Caco-2 (cell line): ENCODE measurements around the gene CFAP92. TPM values are rescaled to one million over a fixed set of nuclear protein-coding genes. Genes with fewer than 3 reads are reported as not detected.

Source experiments
- BruUV-seq: library from RNA; stranded (reverse); fragments of 400-500 nt; replicated peaks from 2 replicates; lab custom pipeline; 2021; lab: Mats Ljungman, UMichigan
- CTCF ChIA-PET: fragments of 300-600 bp; sonication (Branson Sonifier 250); formaldehyde crosslinking; loops from one replicate; lab custom pipeline; 2022; ENCODE audit warnings: antibody characterized with exemption; lab: Charles Lee
- POLR2A ChIA-PET: fragments of 300-600 bp; sonication (Branson Sonifier 250); formaldehyde crosslinking; loops from one replicate; lab custom pipeline; 2022; ENCODE audit warnings: antibody characterized with exemption; lab: Charles Lee
- DNase-seq, 2 experiments: peaks; one replicate each; pipeline versions ENCODE4 v3.0.0 to v3.0.0-alpha.2; 2020 to 2022
- H3K27me3 ChIP-seq: replicated peaks from 2 replicates; pipeline ENCODE4 v1.6.0; 2011; ENCODE audit warnings: low read length; ENCODE audit not compliant: control insufficient read depth, insufficient read depth
- H3K36me3 ChIP-seq: 2 replicates; pipeline ENCODE4 v1.5.1; 2011; ENCODE audit warnings: low read length; ENCODE audit not compliant: control insufficient read depth, insufficient read depth
- H3K4me1 ChIP-seq: fragments of 250-450 bp; sonication (Bioruptor Pico); 2 replicates; pipeline ENCODE4 v1.5.1; 2020; ENCODE audit warnings: mild to moderate bottlenecking
- H3K4me3 ChIP-seq: 2 replicates; pipeline ENCODE4 v1.5.1; 2011; ENCODE audit warnings: low read depth, mild to moderate bottlenecking, control low read depth, low read length
- H3K9me3 ChIP-seq: fragments of 250-450 bp; sonication (Bioruptor Pico); 2 replicates; pipeline ENCODE4 v1.5.1; 2020; ENCODE audit warnings: mild to moderate bottlenecking, moderate library complexity
- H3K27ac Mint-ChIP-seq: one replicate; pipeline ENCODE4 v1.8.0; 2022; ENCODE audit warnings: mixed read lengths; ENCODE audit not compliant: unreplicated experiment
- H3K27me3 Mint-ChIP-seq: one replicate; pipeline ENCODE4 v1.8.0; 2022; ENCODE audit warnings: mixed read lengths; ENCODE audit not compliant: insufficient read depth, unreplicated experiment
- H3K36me3 Mint-ChIP-seq: one replicate; pipeline ENCODE4 v1.8.0; 2022; ENCODE audit warnings: mild to moderate bottlenecking, mixed read lengths; ENCODE audit not compliant: insufficient read depth, unreplicated experiment
- H3K4me1 Mint-ChIP-seq: one replicate; pipeline ENCODE4 v1.8.0; 2022; ENCODE audit warnings: low read depth, mixed read lengths; ENCODE audit not compliant: unreplicated experiment
- H3K4me3 Mint-ChIP-seq: one replicate; pipeline ENCODE4 v1.8.0; 2022; ENCODE audit warnings: mild to moderate bottlenecking, moderate library complexity, mixed read lengths; ENCODE audit not compliant: unreplicated experiment
- H3K9me3 Mint-ChIP-seq: one replicate; pipeline ENCODE4 v1.8.0; 2022; ENCODE audit warnings: mixed read lengths; ENCODE audit not compliant: unreplicated experiment
- intact Hi-C: fragments of 100-400 bp; cut with micrococcal nuclease; formaldehyde crosslinking; loops from one replicate; pipeline ENCODE4 v1.10.0; 2022; ENCODE audit not compliant: unreplicated experiment
- total RNA-seq: library from RNA; stranded (reverse); gene quantifications from 2 replicates; pipeline ENCODE4 v1.2.3, GENCODE V29; 2022
- TF ChIP-seq, protein P1 (sequence below), 2 experiments: fragments of 200-600 bp in 1 of 2; IDR thresholded peaks; 1 replicate in 1 of 2; 2 replicates in 1 of 2; pipeline versions ENCODE4 v1.5.1 to v1.8.0; 2011 to 2022; ENCODE audit warnings: antibody characterized with exemption in 1 of 2, control low read depth in 1 of 2, inconsistent platforms in 1 of 2, low read depth in 1 of 2, low read length in 1 of 2, mild to moderate bottlenecking in 1 of 2, moderate library complexity in 1 of 2; ENCODE audit not compliant: insufficient read depth in 1 of 2, severe bottlenecking in 1 of 2, unreplicated experiment in 1 of 2

Gene CFAP92
- total RNA-seq, 1 experiment from 2014 or later = 5.9 TPM

GRCh38 chr3:128965280-128965679 lies 28.6 kb downstream of the CFAP92 start:
- no peaks in the 10 kb centered on the region for H3K36me3 ChIP-seq
- Mint-ChIP-seq H3K36me3 (no peaks in the 10 kb centered on the region), H3K9me3 (no peaks in the 10 kb centered on the region), H3K27ac (no peak overlapping the region), H3K4me3 (no peak overlapping the region), H3K27me3 (peaks cover 9% of the 10 kb centered on the region), H3K4me1 (no peaks in the 10 kb centered on the region)
- ChIA-PET POLR2A (no interaction called here), CTCF (no interaction called here)
- no peaks in the 10 kb centered on the region for H3K27me3 ChIP-seq
- DNase-seq = no peak
- no peak overlapping the region for H3K4me3 ChIP-seq
- TF ChIP-seq, protein P1, sequence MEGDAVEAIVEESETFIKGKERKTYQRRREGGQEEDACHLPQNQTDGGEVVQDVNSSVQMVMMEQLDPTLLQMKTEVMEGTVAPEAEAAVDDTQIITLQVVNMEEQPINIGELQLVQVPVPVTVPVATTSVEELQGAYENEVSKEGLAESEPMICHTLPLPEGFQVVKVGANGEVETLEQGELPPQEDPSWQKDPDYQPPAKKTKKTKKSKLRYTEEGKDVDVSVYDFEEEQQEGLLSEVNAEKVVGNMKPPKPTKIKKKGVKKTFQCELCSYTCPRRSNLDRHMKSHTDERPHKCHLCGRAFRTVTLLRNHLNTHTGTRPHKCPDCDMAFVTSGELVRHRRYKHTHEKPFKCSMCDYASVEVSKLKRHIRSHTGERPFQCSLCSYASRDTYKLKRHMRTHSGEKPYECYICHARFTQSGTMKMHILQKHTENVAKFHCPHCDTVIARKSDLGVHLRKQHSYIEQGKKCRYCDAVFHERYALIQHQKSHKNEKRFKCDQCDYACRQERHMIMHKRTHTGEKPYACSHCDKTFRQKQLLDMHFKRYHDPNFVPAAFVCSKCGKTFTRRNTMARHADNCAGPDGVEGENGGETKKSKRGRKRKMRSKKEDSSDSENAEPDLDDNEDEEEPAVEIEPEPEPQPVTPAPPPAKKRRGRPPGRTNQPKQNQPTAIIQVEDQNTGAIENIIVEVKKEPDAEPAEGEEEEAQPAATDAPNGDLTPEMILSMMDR (IDR thresholded peaks at IDR 0.05; ENCODE audit: insufficient read depth in 1 of 2, low read depth in 1 of 2, low read length in 1 of 2, severe bottlenecking in 1 of 2, unreplicated experiment in 1 of 2) = no peak
- no peaks in the 10 kb centered on the region for H3K9me3 ChIP-seq
- BruUV-seq = no TSS peak
- intact Hi-C loops = no loop called here
- no peaks in the 10 kb centered on the region for H3K4me1 ChIP-seq

DNA sequence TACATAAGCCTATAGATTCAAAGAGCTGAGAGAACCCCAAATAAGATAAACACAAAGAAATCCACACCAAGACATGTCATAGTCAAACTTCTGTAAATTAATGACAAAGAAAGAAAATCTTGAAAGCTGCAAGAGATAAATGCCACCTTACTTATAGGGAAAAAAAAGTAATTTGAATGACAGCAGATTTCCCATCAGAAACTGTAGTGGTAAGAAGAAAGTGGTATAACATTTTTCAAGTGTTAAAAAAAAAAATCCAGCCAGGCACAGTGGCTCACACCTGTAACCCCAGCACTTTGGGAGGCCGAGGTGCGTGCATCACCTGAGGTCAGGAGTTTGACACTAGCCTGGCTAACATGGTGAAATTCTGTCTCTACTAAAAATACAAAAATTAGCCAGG lies 37.4 kb downstream of the CFAP92 start:
- POLR2A ChIA-PET = no interaction called here
- H3K36me3 Mint-ChIP-seq = peaks cover 13% of the 10 kb centered on the region
- DNase-seq = no peak
- H3K36me3 ChIP-seq = no peaks in the 10 kb centered on the region
- no peak overlapping the region for H3K4me3 ChIP-seq
- CTCF ChIA-PET = no interaction called here
- no peaks in the 10 kb centered on the region for H3K4me1 Mint-ChIP-seq
- no TSS peak for BruUV-seq
- H3K9me3 ChIP-seq = peaks cover 3% of the 10 kb centered on the region
- no peak overlapping the region for H3K4me3 Mint-ChIP-seq
- H3K27me3 Mint-ChIP-seq = peaks cover 4% of the 10 kb centered on the region
- peaks cover 21% of the 10 kb centered on the region for H3K9me3 Mint-ChIP-seq
- no peaks in the 10 kb centered on the region for H3K4me1 ChIP-seq
- no peaks in the 10 kb centered on the region for H3K27me3 ChIP-seq
- H3K27ac Mint-ChIP-seq = no peak overlapping the region
- intact Hi-C loops = no loop called here
- TF ChIP-seq, protein P1 (IDR thresholded peaks at IDR 0.05; ENCODE audit: insufficient read depth in 1 of 2, low read depth in 1 of 2, low read length in 1 of 2, severe bottlenecking in 1 of 2, unreplicated experiment in 1 of 2) = no peak

DNA sequence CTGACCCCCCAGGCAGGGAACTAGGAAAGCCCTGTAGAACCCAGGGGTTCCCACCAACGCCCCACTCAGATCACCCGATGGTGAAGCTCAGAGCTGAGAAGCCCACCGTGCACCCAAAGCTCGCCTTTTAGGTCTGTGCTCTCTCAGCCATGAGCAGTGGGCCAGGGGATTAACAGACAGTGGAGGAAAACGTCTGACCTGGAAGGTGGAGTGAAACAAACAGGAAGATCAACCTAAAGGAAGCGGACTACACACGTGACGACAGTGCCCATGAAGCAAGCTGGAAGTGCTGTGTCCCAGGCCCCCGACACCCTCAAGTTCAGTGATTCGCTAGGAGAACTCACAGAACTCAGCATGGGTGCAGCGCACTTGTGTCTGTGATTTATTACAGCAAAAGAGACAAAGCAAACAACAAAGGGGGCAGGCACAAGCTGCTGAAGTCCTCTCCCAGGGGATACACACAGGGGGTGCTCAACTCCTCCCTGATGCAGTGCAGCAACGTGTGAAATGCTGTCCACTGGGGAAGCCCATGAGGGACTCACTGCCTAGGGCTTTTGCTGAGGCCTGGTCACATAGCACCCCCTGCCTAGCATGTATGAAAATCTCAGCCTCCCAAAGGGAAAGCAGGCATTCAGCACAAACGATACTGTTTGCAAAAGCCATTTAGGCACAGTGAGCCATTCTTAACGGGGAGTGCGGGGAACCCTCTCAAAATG lies 43.5 kb downstream of the CFAP92 start:
- peak; percentile 47 to 49 for DNase-seq
- POLR2A ChIA-PET = no interaction called here

More for the DNA sequence above, 43.5 kb downstream of the CFAP92 start:
- H3K9me3 ChIP-seq = no peaks in the 10 kb centered on the region
- BruUV-seq = no TSS peak
- H3K4me3 ChIP-seq = no peak overlapping the region
- no peak overlapping the region for H3K4me3 Mint-ChIP-seq
- no peaks in the 10 kb centered on the region for H3K4me1 Mint-ChIP-seq
- H3K27me3 ChIP-seq = no peaks in the 10 kb centered on the region
- TF ChIP-seq, protein P1 (IDR thresholded peaks at IDR 0.05; ENCODE audit: insufficient read depth in 1 of 2, low read depth in 1 of 2, low read length in 1 of 2, severe bottlenecking in 1 of 2, unreplicated experiment in 1 of 2) = peak in 1 of 2 experiments; percentile 46
- no peaks in the 10 kb centered on the region for H3K36me3 ChIP-seq
- no peak overlapping the region for H3K27ac Mint-ChIP-seq
- CTCF ChIA-PET = interaction anchor here (0.7 to 0.9 kb wide), 2 partner anchors 72 to 270 kb away, joined by 3 read pairs; no protein-coding TSS in a partner anchor
- no peaks in the 10 kb centered on the region for H3K4me1 ChIP-seq
- peaks cover 9% of the 10 kb centered on the region for H3K36me3 Mint-ChIP-seq
- no peaks in the 10 kb centered on the region for H3K9me3 Mint-ChIP-seq
- intact Hi-C loops = no loop called here
- no peaks in the 10 kb centered on the region for H3K27me3 Mint-ChIP-seq
